Measurements from ENCODE around the gene SHD.

SHD gene

DNA sequence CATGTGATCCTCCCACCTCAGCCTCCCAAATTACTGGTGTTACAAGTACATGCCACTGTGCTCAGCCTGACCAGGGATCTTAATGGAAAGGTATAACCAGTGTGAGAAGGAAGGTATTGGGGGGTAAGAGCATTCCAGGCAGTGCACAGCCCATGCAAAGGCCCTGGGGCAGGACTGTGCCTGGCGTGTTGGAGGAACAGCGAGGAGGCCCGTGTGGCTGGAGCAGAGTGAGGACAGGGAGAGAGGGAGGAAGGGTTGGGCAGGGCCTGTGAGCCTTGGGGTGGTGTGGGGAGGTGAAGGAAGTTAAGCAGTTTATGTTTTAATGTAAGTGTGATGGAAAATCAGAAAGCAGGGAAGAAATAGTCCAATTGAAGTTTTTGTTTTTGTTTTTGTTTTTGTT, 21.5 kb downstream of the SHD start:
- Histone ChIP-seq H3K9me3 (ENCODE audit: control insufficient read depth, insufficient read depth, low read length) (no peaks in the 10 kb centered on the region), H3K9ac (ENCODE audit: low read depth, low read length) (no peak overlapping the region), H3K4me1 (ENCODE audit: insufficient read depth, low read length) (peaks cover 8% of the 10 kb centered on the region; the same call in 1 of the 2 replicates), H3K36me3 (ENCODE audit: insufficient read depth, low read length) (no peaks in the 10 kb centered on the region)

DNA sequence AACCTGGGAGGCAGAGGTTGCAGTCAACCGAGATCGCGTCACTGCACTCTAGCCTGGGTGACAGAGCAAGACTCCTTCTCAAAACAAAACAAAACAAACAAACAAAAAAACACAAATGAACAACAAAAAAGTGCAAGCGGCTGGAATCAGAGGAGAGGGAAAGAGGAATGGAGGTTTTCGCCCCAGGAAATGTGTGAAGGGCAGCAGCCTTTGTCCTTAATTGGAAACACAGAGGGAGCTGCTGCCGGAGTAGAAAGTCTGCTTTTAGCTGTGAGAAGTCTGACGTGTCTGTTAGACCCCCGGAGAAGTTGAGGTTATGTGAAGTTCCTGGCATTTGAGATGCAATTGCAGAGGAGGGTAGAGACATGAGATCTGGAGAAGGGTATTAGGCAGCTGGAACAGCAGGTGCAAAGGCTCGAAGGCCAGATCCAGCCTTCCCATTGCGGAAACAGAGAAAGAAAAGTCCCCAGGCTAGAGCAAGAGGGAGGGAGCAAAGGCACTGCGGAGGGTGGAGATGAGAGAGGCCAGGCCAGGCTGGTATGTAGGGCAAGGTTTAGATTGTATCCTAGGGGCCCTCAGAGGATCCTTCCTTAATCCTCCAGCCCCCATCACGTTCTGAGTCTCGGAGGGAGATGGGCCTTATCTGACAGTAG, 22.6 kb downstream of the SHD start:
- H3K9me3 ChIP-seq (ENCODE audit: control insufficient read depth, insufficient read depth, low read length): no peaks in the 10 kb centered on the region
- no peaks in the 10 kb centered on the region for H3K36me3 ChIP-seq (ENCODE audit: insufficient read depth, low read length)
- H3K9ac ChIP-seq (ENCODE audit: low read depth, low read length): no peak overlapping the region
- peaks cover 8% of the 10 kb centered on the region; the same call in 1 of the 2 replicates for H3K4me1 ChIP-seq (ENCODE audit: insufficient read depth, low read length)

DNA sequence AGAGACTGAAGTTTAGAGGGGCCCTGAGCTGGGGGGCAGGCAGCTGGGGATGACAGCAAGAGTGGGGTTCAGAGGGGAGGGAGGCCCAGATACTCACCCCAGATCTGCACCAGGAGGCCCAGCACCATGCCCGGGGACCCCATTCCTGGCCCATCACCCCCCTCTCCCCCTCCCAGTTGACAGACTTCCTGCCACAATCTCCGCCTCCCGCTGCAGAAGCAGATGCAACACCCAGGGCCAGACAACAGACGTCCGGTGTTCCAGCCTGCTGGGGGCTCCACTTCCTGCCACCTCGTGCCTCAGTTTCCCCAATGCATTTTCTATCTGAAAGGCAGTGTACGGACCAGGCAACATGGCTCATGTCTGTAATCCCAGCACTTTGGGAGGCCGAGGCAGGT, 23.2 kb downstream of the SHD start, which contains the start of gene TMIGD2:
TSS of gene TMIGD2 (minus strand) at position 147 of the 398 bp plus-strand sequence. CDS start at position 143, 4 bp downstream.
- no peaks in the 10 kb centered on the region for H3K9me3 ChIP-seq (ENCODE audit: control insufficient read depth, insufficient read depth, low read length)
- no peak within 1 kb of the TSS for H3K9ac ChIP-seq (ENCODE audit: low read depth, low read length)
- H3K4me1 ChIP-seq (ENCODE audit: insufficient read depth, low read length): peaks cover 8% of the 10 kb centered on the region; the same call in 1 of the 2 replicates
- no peaks in the 10 kb centered on the region for H3K36me3 ChIP-seq (ENCODE audit: insufficient read depth, low read length)

DNA sequence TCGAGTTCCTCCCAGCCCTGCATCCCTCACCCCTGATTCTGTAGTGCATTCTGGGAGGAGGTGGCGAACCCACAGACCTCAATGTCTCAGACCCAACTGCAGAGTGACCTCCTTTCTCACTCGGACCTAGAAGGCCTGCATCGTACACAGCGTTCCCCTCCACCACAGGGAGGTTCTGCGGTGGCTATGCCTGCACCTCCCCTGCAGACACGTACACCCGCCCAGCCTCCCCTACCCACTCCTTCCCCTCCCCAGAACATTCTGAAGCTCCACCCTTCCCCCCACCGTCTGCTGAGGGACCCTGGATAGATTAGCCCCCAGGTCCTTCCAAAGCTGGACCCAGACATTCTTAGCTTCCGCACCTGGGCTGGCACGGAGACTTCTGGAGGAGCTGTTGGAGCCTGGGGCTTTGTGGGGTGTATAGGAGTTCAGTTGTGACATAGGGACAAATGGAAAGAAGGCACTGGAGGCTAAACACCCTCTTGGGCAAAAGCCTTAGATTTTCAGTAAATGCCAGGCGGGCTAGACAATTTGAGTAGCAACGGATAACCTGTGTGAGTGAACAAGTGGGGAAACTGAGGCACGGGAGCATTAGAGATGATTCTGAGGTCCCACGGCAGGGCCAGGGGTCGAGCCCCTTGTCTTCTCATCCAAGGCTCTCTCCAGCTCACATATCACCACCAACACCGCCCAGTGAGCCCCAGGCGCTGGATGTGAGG, 24.9 kb downstream of the SHD start:
- peak overlapping the region; percentile 25; the same call in 1 of the 2 replicates for H3K9ac ChIP-seq (ENCODE audit: low read depth, low read length)
- H3K9me3 ChIP-seq (ENCODE audit: control insufficient read depth, insufficient read depth, low read length): no peaks in the 10 kb centered on the region
- peaks cover 8% of the 10 kb centered on the region; the same call in 1 of the 2 replicates for H3K4me1 ChIP-seq (ENCODE audit: insufficient read depth, low read length)
- no peaks in the 10 kb centered on the region; the same call in 1 of the 2 replicates for H3K36me3 ChIP-seq (ENCODE audit: insufficient read depth, low read length)

DNA sequence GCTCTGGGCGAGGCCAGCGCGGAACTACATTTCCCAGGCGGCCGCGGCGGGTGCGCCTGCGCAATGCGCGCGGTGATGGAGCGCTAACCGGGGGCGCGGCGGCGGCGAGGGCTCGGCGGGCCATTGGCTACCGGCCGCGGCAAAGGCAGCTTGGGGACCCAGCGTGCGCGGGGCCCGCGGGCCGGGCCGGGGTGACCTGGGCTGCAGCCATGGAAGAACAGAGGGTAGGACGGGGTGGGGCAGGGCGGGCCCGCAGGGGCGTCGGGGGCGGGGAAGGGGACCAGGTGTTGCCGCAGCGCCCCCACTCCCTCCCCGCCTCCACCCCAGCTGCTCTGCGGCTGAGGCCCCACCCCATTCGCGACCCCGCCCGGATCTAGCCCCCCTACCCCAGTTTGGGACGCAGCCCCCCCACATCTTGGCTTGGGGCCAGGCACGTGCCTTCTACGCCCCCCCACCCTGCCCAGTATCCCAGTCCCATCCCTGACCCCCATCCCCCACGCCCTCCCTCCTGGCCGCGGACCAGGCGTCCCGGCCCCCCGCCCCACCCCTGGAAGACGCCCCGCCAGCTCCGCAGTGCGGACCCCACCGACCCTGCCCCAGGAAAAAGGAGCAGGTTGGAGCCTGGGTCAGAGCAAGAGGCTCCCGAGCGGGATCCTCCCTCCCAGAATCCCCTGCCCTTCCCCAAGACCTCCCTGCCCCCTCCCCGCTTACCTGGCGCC, 25.6 kb downstream of the SHD start, which contains the start of gene FSD1:
TSS of gene FSD1 (plus strand) at position 61 of the 719 bp plus-strand sequence. CDS start at position 210, 149 bp downstream.
- H3K9me3 ChIP-seq (ENCODE audit: control insufficient read depth, insufficient read depth, low read length): no peaks in the 10 kb centered on the region
- no peaks in the 10 kb centered on the region; the same call in 1 of the 2 replicates for H3K36me3 ChIP-seq (ENCODE audit: insufficient read depth, low read length)
- H3K9ac ChIP-seq (ENCODE audit: low read depth, low read length): peak within 1 kb of the TSS; percentile 25; the same call in 1 of the 2 replicates

DNA sequence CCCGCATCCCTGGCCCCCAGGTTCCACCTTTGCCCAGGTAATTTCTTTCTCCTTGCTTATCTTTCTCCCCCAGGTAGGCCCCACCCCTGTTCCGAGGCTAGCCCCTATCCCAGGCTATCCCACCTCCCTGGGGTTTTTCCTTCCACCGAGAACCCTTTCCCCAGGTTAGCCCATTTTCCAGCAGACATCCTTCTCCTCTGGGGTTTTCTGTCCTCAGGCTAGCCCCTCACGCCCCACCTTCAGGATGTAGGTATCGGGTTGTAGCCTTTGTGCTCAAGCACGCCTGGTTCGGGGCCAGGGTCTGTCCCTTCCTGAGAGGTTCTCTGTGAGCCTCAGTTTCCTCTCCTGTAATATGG, 26.2 kb downstream of the SHD start:
- H3K9me3 ChIP-seq (ENCODE audit: control insufficient read depth, insufficient read depth, low read length): no peaks in the 10 kb centered on the region
- H3K36me3 ChIP-seq (ENCODE audit: insufficient read depth, low read length): no peaks in the 10 kb centered on the region; the same call in 1 of the 2 replicates
- H3K4me1 ChIP-seq (ENCODE audit: insufficient read depth, low read length): peaks cover 8% of the 10 kb centered on the region; the same call in 1 of the 2 replicates
- H3K9ac ChIP-seq (ENCODE audit: low read depth, low read length): peak overlapping the region; percentile 20; the same call in 1 of the 2 replicates

More for the DNA sequence above, 25.6 kb downstream of the SHD start, which contains the start of gene FSD1:
- H3K4me1 ChIP-seq (ENCODE audit: insufficient read depth, low read length): peaks cover 8% of the 10 kb centered on the region; the same call in 1 of the 2 replicates

DNA sequence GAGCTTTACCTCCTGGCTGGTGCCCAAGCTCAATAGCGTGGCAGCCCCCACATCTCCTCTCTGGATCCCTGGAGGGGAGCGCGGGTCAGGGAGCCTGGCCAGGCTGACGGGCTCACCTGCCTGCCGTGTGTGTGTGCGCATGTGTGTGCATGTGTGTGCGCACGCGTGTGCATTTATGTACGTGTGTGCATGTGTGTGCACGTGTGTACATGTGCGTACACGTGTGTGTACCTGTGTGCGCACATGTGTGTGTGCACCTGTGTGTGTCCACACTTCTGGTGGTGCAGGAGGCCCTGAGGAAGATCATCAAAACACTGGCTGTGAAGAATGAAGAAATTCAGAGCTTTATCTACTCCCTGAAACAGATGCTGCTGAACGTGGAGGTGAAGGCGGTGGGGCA, 26.6 kb downstream of the SHD start:
- Histone ChIP-seq H3K36me3 (ENCODE audit: insufficient read depth, low read length) (no peaks in the 10 kb centered on the region; the same call in 1 of the 2 replicates), H3K4me1 (ENCODE audit: insufficient read depth, low read length) (peaks cover 8% of the 10 kb centered on the region; the same call in 1 of the 2 replicates), H3K9me3 (ENCODE audit: control insufficient read depth, insufficient read depth, low read length) (no peaks in the 10 kb centered on the region), H3K9ac (ENCODE audit: low read depth, low read length) (no peak overlapping the region)

DNA sequence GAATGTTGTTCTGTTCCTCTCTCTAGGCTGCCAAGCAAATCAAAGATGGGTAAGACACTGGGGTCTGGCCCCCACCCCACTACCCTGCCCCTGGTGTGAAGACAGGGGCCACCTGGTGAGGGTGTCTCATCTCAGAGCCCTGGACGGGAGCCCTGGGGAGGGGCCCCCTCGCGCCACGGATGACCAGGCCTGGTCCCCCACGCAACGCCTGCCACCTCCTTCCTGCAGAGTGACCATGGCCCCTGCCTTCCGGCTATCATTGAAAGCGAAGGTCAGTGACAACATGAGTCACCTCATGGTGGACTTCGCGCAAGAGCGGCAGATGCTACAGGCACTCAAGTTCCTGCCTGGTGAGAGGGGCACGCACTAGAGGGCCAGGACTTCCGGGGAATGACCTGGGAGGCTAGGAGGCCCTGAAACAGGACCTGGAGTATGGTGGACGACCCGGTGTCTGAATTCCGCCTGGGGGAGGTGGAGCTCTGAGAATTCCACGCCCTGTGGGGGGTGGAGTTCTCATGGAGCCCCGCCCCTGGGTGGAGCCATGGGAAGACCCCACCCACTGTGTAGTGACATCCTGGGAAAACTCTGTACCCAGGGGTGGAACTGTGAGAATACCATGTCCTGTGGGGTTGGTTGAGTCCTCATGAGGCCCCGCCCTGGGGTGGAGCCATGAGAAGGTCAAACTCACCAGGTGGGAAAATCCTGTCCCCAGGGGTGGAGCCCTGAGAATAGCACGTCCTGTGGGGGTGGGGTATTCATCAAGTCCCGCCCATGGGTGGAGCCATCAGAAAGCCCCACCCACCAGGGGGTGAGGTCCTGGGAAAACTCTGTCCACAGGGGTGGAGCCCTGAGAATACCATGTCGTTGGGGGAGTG, 31.4 kb downstream of the SHD start:
- no peak overlapping the region for H3K9ac ChIP-seq (ENCODE audit: low read depth, low read length)
- no peaks in the 10 kb centered on the region; the same call in 1 of the 2 replicates for H3K36me3 ChIP-seq (ENCODE audit: insufficient read depth, low read length)
- no peaks in the 10 kb centered on the region for H3K9me3 ChIP-seq (ENCODE audit: control insufficient read depth, insufficient read depth, low read length)
- no peaks in the 10 kb centered on the region for H3K4me1 ChIP-seq (ENCODE audit: insufficient read depth, low read length)

DNA sequence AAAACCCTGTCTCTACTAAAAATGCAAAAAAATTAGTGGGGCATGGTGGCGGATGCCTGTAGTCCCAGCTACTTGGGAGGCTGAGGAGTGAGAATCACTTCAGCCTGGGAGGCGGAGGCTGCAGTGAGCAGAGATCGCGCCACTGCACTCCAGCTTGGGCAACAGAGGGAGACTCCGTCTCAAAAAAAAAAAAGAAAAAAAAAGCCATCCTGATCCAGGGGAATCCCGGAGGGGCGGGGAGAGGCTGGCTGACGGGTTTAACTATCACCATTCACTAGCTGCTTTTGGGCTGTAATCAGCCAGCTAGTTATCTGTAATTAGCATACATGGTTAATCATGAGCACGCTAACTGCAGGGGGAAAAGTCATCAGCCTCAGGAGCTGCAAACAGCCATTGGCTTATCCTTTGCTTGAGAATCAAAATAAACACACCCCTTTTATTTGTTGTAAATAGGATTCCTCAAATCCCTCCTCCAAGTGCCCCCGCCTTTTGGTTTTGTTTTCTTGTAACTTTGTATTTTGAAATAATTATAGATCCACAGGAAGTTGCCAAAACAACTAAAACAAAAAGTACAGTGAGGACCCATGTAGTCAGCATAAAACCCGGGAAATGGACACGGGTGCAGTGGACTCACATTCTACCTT, 34.9 kb downstream of the SHD start:
- Histone ChIP-seq H3K36me3 (ENCODE audit: insufficient read depth, low read length) (no peaks in the 10 kb centered on the region), H3K4me1 (ENCODE audit: insufficient read depth, low read length) (no peaks in the 10 kb centered on the region), H3K9me3 (ENCODE audit: control insufficient read depth, insufficient read depth, low read length) (no peaks in the 10 kb centered on the region), H3K9ac (ENCODE audit: low read depth, low read length) (no peak overlapping the region)

DNA sequence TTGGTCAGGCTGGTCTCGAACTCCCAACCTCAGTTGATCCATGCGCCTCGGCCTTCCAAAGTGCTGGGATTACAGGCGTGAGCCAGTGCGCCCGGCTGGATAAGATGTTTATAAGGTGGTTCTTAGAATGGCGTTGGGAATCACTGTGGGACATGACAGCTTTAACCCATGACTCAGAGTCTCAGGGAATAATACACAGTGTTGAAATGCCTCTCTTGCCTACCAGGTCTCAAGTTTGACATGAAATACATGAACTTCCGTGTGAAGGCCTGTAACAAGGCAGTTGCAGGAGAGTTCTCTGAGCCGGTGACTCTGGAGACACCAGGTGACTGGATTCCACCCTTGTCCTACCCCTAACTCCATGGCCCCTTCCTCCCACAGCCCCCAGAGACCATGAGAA, 37.9 kb downstream of the SHD start:
- Histone ChIP-seq H3K9me3 (ENCODE audit: control insufficient read depth, insufficient read depth, low read length) (no peaks in the 10 kb centered on the region), H3K9ac (ENCODE audit: low read depth, low read length) (no peak overlapping the region), H3K4me1 (ENCODE audit: insufficient read depth, low read length) (no peaks in the 10 kb centered on the region), H3K36me3 (ENCODE audit: insufficient read depth, low read length) (no peaks in the 10 kb centered on the region; the same call in 1 of the 2 replicates)

DNA sequence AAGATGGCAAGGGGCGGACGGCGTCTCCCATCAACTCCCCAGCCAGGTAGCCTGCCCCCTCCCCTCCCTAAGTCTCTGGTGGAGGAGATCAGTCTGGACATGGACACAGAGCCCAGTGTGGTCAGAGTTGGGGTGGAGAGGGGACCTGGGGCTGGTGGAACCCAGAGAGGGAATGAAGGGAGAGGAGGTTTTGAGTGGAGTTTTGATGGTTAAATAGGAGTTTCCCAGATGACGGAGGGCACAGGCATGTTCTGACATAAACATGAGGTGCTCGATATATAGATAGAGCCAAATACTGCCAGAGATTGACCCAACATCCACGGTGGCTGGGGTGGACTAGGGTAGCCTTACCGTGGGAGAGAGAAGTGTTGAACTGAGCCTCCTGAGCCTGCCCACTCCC, 39.4 kb downstream of the SHD start:
- no peak overlapping the region for H3K9ac ChIP-seq (ENCODE audit: low read depth, low read length)
- H3K4me1 ChIP-seq (ENCODE audit: insufficient read depth, low read length): no peaks in the 10 kb centered on the region
- H3K36me3 ChIP-seq (ENCODE audit: insufficient read depth, low read length): no peaks in the 10 kb centered on the region; the same call in 1 of the 2 replicates

DNA sequence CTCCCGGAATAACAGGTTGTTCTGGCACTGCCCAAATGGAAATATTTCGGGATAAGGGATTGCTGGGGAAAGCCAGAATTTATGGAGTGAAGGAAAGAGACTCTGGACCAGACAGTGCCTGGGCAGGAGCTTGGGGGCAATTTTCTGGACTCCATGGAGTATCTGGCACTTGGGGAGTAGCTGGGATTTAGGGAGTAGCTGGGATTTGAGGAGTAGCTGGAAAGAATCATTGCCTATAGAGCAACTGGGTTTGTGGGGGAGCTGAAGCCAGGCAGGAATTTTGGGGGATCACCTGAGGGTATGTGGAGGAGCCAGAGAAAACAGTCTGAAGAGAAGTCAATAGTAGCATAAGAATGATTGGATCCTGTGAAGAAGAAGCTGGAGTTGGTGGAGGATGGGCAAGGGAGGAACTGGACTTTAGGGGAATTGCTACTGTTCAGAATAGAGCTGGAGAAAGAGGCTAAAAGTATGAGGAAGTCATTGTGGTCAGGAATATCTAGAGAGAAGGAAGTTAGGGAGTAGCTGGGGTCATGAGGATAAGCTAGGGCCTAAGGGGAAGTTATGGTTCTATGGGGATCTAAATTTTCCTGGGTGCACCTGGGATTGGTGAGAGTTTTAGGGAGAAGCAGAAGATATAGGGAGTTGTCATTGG, 40.1 kb downstream of the SHD start:
- Histone ChIP-seq H3K9me3 (ENCODE audit: control insufficient read depth, insufficient read depth, low read length) (no peaks in the 10 kb centered on the region), H3K9ac (ENCODE audit: low read depth, low read length) (no peak overlapping the region), H3K4me1 (ENCODE audit: insufficient read depth, low read length) (no peaks in the 10 kb centered on the region), H3K36me3 (ENCODE audit: insufficient read depth, low read length) (no peaks in the 10 kb centered on the region; the same call in 1 of the 2 replicates)

More for the DNA sequence above, 39.4 kb downstream of the SHD start:
- no peaks in the 10 kb centered on the region for H3K9me3 ChIP-seq (ENCODE audit: control insufficient read depth, insufficient read depth, low read length)

DNA sequence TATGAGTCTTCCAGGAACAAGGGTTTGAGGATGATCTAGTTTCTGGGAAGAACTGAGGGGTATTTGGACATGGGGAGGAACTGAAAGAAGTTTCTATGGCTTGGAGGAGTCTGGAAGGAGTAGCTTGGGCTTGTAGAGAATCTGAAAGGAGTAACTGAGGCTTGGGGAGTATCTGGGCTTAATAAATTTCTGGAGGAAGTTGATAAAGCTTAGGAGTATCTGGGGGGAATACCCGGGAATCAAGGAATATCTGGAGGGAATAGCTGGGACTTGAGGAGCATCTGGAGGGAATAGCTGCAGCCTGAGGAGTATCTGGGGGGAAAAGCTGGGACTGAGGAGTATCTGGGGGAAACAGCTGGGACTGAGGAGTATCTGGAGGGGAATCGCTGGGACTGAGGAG, 41.4 kb downstream of the SHD start:
- Histone ChIP-seq H3K36me3 (ENCODE audit: insufficient read depth, low read length) (no peaks in the 10 kb centered on the region; the same call in 1 of the 2 replicates), H3K9me3 (ENCODE audit: control insufficient read depth, insufficient read depth, low read length) (no peaks in the 10 kb centered on the region), H3K9ac (ENCODE audit: low read depth, low read length) (no peak overlapping the region), H3K4me1 (ENCODE audit: insufficient read depth, low read length) (no peaks in the 10 kb centered on the region)

All from ES-I3 (cell line).